ENCODE measurements around the gene PRPF19. TPM values are rescaled to one million over a fixed set of nuclear protein-coding genes. Genes with fewer than 3 reads are reported as not detected.

Gene PRPF19
- total and polyA plus RNA-seq, 2 donors (not counting 1 experiment from before 2014, with no cell fraction given) = 32.6 to 37.7 TPM

- no peaks in the 10 kb centered on the region for H3K36me3 ChIP-seq (ENCODE audit: control insufficient read depth, insufficient read depth, low read length)
- no peak within 1 kb of the TSS for H3K4me3 ChIP-seq (replicated peaks in 1 of 4; ENCODE audit: control extremely low read depth in 1 of 4, insufficient read depth in 1 of 4, low read depth in 3 of 4, low read length in 4 of 4)
- H3K9ac ChIP-seq (ENCODE audit: insufficient read depth, low read length) = no peak within 1 kb of the TSS
- no peaks in the 10 kb centered on the region for H4K20me1 ChIP-seq (ENCODE audit: control insufficient read depth, extremely low read depth, insufficient read depth, low read length)
- H3K4me2 ChIP-seq (ENCODE audit: extremely low read depth, insufficient read depth, low read length) = no peak within 1 kb of the TSS
- peaks cover 10% of the 10 kb centered on the region for H3K4me1 ChIP-seq (ENCODE audit: control insufficient read depth, extremely low read depth, insufficient read depth, low read length)
- no peak within 1 kb of the TSS for H2AFZ ChIP-seq (ENCODE audit: low read length)
- no peak for DNase-seq (ENCODE audit: low read depth in 2 of 2)
- no peaks in the 10 kb centered on the region for H3K79me2 ChIP-seq (ENCODE audit: control insufficient read depth, insufficient read depth, low read length)
- H3K27ac ChIP-seq (ENCODE audit: insufficient read depth, low read length) = no peak within 1 kb of the TSS
- peaks cover 2% of the 10 kb centered on the region for H3K27me3 ChIP-seq (ENCODE audit: control insufficient read depth, insufficient read depth, low read length)
- TF ChIP-seq CTCF (conservative IDR thresholded peaks at IDR 0.05 in 1 of 2, IDR thresholded peaks at IDR 0.05 in 1 of 2; ENCODE audit: low read depth in 1 of 2, low read length in 2 of 2) (no peak), EZH2 (IDR thresholded peaks at IDR 0.05; ENCODE audit: low read length, missing control alignments) (no peak)
- no peaks in the 10 kb centered on the region for H3K9me3 ChIP-seq (ENCODE audit: control insufficient read depth, insufficient read depth, low read depth, low read length)
These were observed 39.2 kb downstream of the PRPF19 start, which contains the start of gene ZP1 for GRCh38 chr11:60866911-60867870. TSS of gene ZP1 (plus strand) at chr11:60867542. CDS start at chr11:60867562, 20 bp downstream.

GRCh38 chr11:60864856-60865513 lies 41.4 kb downstream of the PRPF19 start:
- no peak overlapping the region for H2AFZ ChIP-seq (ENCODE audit: low read length)
- no peaks in the 10 kb centered on the region for H3K4me1 ChIP-seq (ENCODE audit: control insufficient read depth, extremely low read depth, insufficient read depth, low read length)
- no peak overlapping the region for H3K27ac ChIP-seq (ENCODE audit: insufficient read depth, low read length)
- H3K9me3 ChIP-seq (ENCODE audit: control insufficient read depth, insufficient read depth, low read depth, low read length) = no peaks in the 10 kb centered on the region
- H3K27me3 ChIP-seq (ENCODE audit: control insufficient read depth, insufficient read depth, low read length) = peaks cover 2% of the 10 kb centered on the region
- TF ChIP-seq CTCF (conservative IDR thresholded peaks at IDR 0.05 in 1 of 2, IDR thresholded peaks at IDR 0.05 in 1 of 2; ENCODE audit: low read depth in 1 of 2, low read length in 2 of 2) (no peak), EZH2 (IDR thresholded peaks at IDR 0.05; ENCODE audit: low read length, missing control alignments) (no peak)
- DNase-seq (ENCODE audit: low read depth in 2 of 2) = no peak
- H3K36me3 ChIP-seq (ENCODE audit: control insufficient read depth, insufficient read depth, low read length) = no peaks in the 10 kb centered on the region
- H4K20me1 ChIP-seq (ENCODE audit: control insufficient read depth, extremely low read depth, insufficient read depth, low read length) = no peaks in the 10 kb centered on the region
- H3K9ac ChIP-seq (ENCODE audit: insufficient read depth, low read length) = no peak overlapping the region
- no peak overlapping the region for H3K4me2 ChIP-seq (ENCODE audit: extremely low read depth, insufficient read depth, low read length)
- no peaks in the 10 kb centered on the region for H3K79me2 ChIP-seq (ENCODE audit: control insufficient read depth, insufficient read depth, low read length)
- H3K4me3 ChIP-seq (replicated peaks in 1 of 4; ENCODE audit: control extremely low read depth in 1 of 4, insufficient read depth in 1 of 4, low read depth in 3 of 4, low read length in 4 of 4) = no peak overlapping the region

Data from fibroblast of lung (primary cell).